Endothelial cell of umbilical vein (primary cell): Measurements from ENCODE around the gene TMEM175. TPM values are rescaled to one million over a fixed set of nuclear protein-coding genes. Genes with fewer than 3 reads are reported as not detected.

Source experiments
- BruUV-seq: library from RNA; stranded (reverse); fragments of 400-500 nt; replicated peaks from 2 replicates; lab custom pipeline; 2021; lab: Mats Ljungman, UMichigan
- CTCF ChIA-PET: fragments of 300-600, 350-600 bp; sonication (Branson Sonifier 250); formaldehyde crosslinking; loops from one replicate; lab custom pipeline; 2021; ENCODE audit warnings: antibody characterized with exemption, inconsistent platforms; lab: Charles Lee
- POLR2A ChIA-PET: fragments of 300-600, 350-600 bp; sonication (Branson Sonifier 250); formaldehyde crosslinking; loops from one replicate; lab custom pipeline; 2021; ENCODE audit warnings: antibody characterized with exemption, inconsistent platforms; lab: Charles Lee
- DNase-seq: peaks from one replicate; pipeline ENCODE4 v3.0.0-alpha.2; 2011; ENCODE audit warnings: low read depth, low spot score
- FAIRE-seq: peaks from 2 replicates; lab custom pipeline; 2011; peaks lifted over from hg19 to GRCh38; lab: Jason Lieb, UNC
- H2AFZ ChIP-seq: 2 replicates; pipeline ENCODE4 v1.6.0; 2012; ENCODE audit warnings: low read depth, low read length, control low read depth, inconsistent platforms
- H3K27ac ChIP-seq: 2 replicates; pipeline ENCODE4 v1.5.1; 2011; ENCODE audit warnings: low read depth, mild to moderate bottlenecking, control low read depth, low read length, moderate library complexity; ENCODE audit not compliant: insufficient read depth
- H3K27me3 ChIP-seq, 2 experiments: 2 replicates each; pipeline versions ENCODE4 v1.6.0 to v1.6.1; 2011; ENCODE audit warnings: low read length in 2 of 2, mixed read lengths in 1 of 2; ENCODE audit not compliant: control insufficient read depth in 2 of 2, insufficient read depth in 2 of 2
- H3K36me3 ChIP-seq, 2 experiments: 2 replicates in 1 of 2; 3 replicates in 1 of 2; pipeline ENCODE4 v1.5.1; 2011; ENCODE audit warnings: low read length in 2 of 2, mild to moderate bottlenecking in 1 of 2, moderate library complexity in 1 of 2; ENCODE audit not compliant: control insufficient read depth in 2 of 2, insufficient read depth in 2 of 2; ENCODE audit errors: extremely low read depth in 1 of 2
- H3K4me1 ChIP-seq: 3 replicates; pipeline ENCODE4 v1.5.1; 2011; ENCODE audit warnings: mild to moderate bottlenecking, low read length; ENCODE audit not compliant: control insufficient read depth, insufficient read depth; ENCODE audit errors: extremely low read depth
- H3K4me2 ChIP-seq: 2 replicates; pipeline ENCODE4 v1.6.1; 2011; ENCODE audit warnings: low read length, control low read depth, mixed read lengths; ENCODE audit not compliant: insufficient read depth
- H3K4me3 ChIP-seq, 3 experiments: fragments of 200-600 bp in 1 of 3; sonication (generic), shearing (Covaris generic) in 1 of 3; replicated peaks in 1 of 3; 2 replicates each; pipeline ENCODE4 v1.5.1; 2011 to 2016; ENCODE audit warnings: control low read depth in 3 of 3, low read length in 3 of 3, mild to moderate bottlenecking in 2 of 3, inconsistent platforms in 1 of 3, low read depth in 1 of 3, moderate library complexity in 1 of 3; ENCODE audit not compliant: insufficient read depth in 1 of 3
- H3K79me2 ChIP-seq: 2 replicates; pipeline ENCODE4 v1.6.0; 2012; ENCODE audit warnings: low read length, inconsistent platforms; ENCODE audit not compliant: control insufficient read depth, insufficient read depth
- H3K9ac ChIP-seq: replicated peaks from 2 replicates; pipeline ENCODE3; 2011; ENCODE audit warnings: low read length, control low read depth; ENCODE audit not compliant: insufficient read depth; ENCODE audit errors: extremely low read depth
- H3K9me1 ChIP-seq: replicated peaks from 3 replicates; pipeline ENCODE4 v1.6.0; 2011; ENCODE audit warnings: mild to moderate bottlenecking, low read length; ENCODE audit not compliant: control insufficient read depth, insufficient read depth; ENCODE audit errors: extremely low read depth
- H3K9me3 ChIP-seq: replicated peaks from 2 replicates; pipeline ENCODE4 v1.5.1; 2012; ENCODE audit warnings: low read length, inconsistent platforms; ENCODE audit not compliant: control insufficient read depth, insufficient read depth
- H4K20me1 ChIP-seq: replicated peaks from 2 replicates; pipeline ENCODE3; 2011; ENCODE audit warnings: mild to moderate bottlenecking, low read length; ENCODE audit not compliant: control insufficient read depth, insufficient read depth; ENCODE audit errors: extremely low read depth
- CTCF ChIP-seq, 2 donors: IDR thresholded peaks; 1 replicate in 1 of 2; 2 replicates in 1 of 2; pipeline ENCODE4 v1.5.1; 2011; ENCODE audit warnings: low read length in 2 of 2, mild to moderate bottlenecking in 2 of 2, moderate library complexity in 2 of 2, control low read depth in 1 of 2, inconsistent platforms in 1 of 2, low read depth in 1 of 2; ENCODE audit not compliant: insufficient read depth in 1 of 2; ENCODE audit errors: extremely low read depth in 1 of 2
- GATA2 ChIP-seq: IDR thresholded peaks from 2 replicates; pipeline ENCODE4 v1.7.0; 2011; ENCODE audit warnings: low read depth, mild to moderate bottlenecking, moderate library complexity, mixed read lengths, low read length; ENCODE audit not compliant: insufficient read length, insufficient read depth
- JUN ChIP-seq: IDR thresholded peaks from 2 replicates; pipeline ENCODE4 v1.6.1; 2011; ENCODE audit warnings: borderline replicate concordance, low read depth; ENCODE audit not compliant: insufficient read length, insufficient read depth
- dilution Hi-C: fragments of 300-500 bp; cut with MboI; formaldehyde crosslinking; loops from one replicate; pipeline ENCODE4 v1.15.0; 2019; ENCODE audit warnings: low sequenced_read_pairs; ENCODE audit not compliant: extremely low pct_ligation_motif_present
- intact Hi-C: fragments of 100-400 bp; cut with micrococcal nuclease; formaldehyde crosslinking; loops from one replicate; pipeline ENCODE4 v1.10.0; 2022
- polyA plus RNA-seq, 4 experiments: library from polyadenylated mRNA; depleted of rRNA in 3 of 4; stranded (reverse) in 3 of 4; unstranded in 1 of 4; fragments of >200 nt; gene quantifications; 2 replicates each; pipeline versions ENCODE4 v1.2.1 to v1.2.3, GENCODE V29; 2011 to 2012; ENCODE audit warnings: missing spikeins in 1 of 4
- total RNA-seq: library from RNA; stranded (reverse); gene quantifications from 2 replicates; pipeline ENCODE4 v1.2.3, GENCODE V29; 2021

The TMEM175 gene
- total and polyA plus RNA-seq, 2 donors (not counting 3 experiments of a cell fraction or from before 2014, with no cell fraction given): 21.9 to 80.1 TPM

- intact Hi-C loops (loop anchor here (1.0 to 2.0 kb wide), 2 partner anchors 13 to 41 kb away; partner anchors contain the start of genes GAK, IDUA and TMEM175), dilution Hi-C loops (no loop called here)
- peak within 1 kb of the TSS; percentile 85 for H3K4me2 ChIP-seq
- peak within 1 kb of the TSS; percentile 90 for H2AFZ ChIP-seq
- no peak for TF ChIP-seq JUN
- TF ChIP-seq GATA2: no peak
- no peak for TF ChIP-seq CTCF (IDR thresholded peaks at IDR 0.05; ENCODE audit: extremely low read depth in 1 of 2, insufficient read depth in 1 of 2, low read depth in 1 of 2, low read length in 2 of 2)
- peaks cover 11% of the 10 kb centered on the region for H3K4me1 ChIP-seq
- H3K36me3 ChIP-seq: no peaks in the 10 kb centered on the region
- peak within 1 kb of the TSS; percentile 62 to 95 (median 87) for H3K4me3 ChIP-seq
- peak within 1 kb of the TSS; percentile 12 for H3K9ac ChIP-seq
- no TSS peak for BruUV-seq
- CTCF ChIA-PET: interaction anchor here (1.0 kb wide), 1 partner anchor 13 kb away, joined by 5 read pairs; the partner anchor contains the start of gene IDUA
- no peaks in the 10 kb centered on the region for H4K20me1 ChIP-seq
- H3K9me1 ChIP-seq: no peaks in the 10 kb centered on the region
- H3K27ac ChIP-seq: no peak within 1 kb of the TSS
- peak; percentile 58 for FAIRE-seq
- POLR2A ChIA-PET: no interaction called here
- no peaks in the 10 kb centered on the region for H3K79me2 ChIP-seq
- H3K9me3 ChIP-seq: no peaks in the 10 kb centered on the region
- peak; percentile 82 for DNase-seq
- no peaks in the 10 kb centered on the region for H3K27me3 ChIP-seq
Measured at GRCh38 chr4:973431-974397, 41.5 kb downstream of the TMEM175 start, which contains the start of gene DGKQ. DGKQ (minus strand) TSS chr4:973569; CDS start chr4:973482, 87 bp downstream.
